Rectal smooth muscle tissue (tissue), 1 donor: ENCODE data around the gene ST6GALNAC2.

ENCODE experiments used
- H3K27ac ChIP-seq: one replicate; pipeline ENCODE4 v1.7.0; 2013; ENCODE audit warnings: low read depth, low read length, inconsistent platforms
- H3K27me3 ChIP-seq: one replicate; pipeline ENCODE4 v1.7.0; 2013; ENCODE audit warnings: low read length; ENCODE audit not compliant: control insufficient read depth, insufficient read depth
- H3K36me3 ChIP-seq: one replicate; pipeline ENCODE4 v1.7.0; 2013; ENCODE audit warnings: low read length; ENCODE audit not compliant: control insufficient read depth, insufficient read depth
- H3K4me1 ChIP-seq: one replicate; pipeline ENCODE4 v1.7.0; 2013; ENCODE audit warnings: low read length; ENCODE audit not compliant: control insufficient read depth, insufficient read depth
- H3K4me3 ChIP-seq: one replicate; pipeline ENCODE4 v1.7.0; 2013; ENCODE audit warnings: low read length
- H3K9ac ChIP-seq: one replicate; pipeline ENCODE4 v1.7.0; 2013; ENCODE audit warnings: low read length

Gene ST6GALNAC2

GRCh38 chr17:76545918-76546555, 39.6 kb downstream of the ST6GALNAC2 start:
- H3K36me3 ChIP-seq = no peaks in the 10 kb centered on the region
- peaks cover 2% of the 10 kb centered on the region for H3K4me1 ChIP-seq
- no peak overlapping the region for H3K27ac ChIP-seq
- no peak overlapping the region for H3K9ac ChIP-seq
- H3K4me3 ChIP-seq = no peak overlapping the region
- H3K27me3 ChIP-seq = no peaks in the 10 kb centered on the region

DNA sequence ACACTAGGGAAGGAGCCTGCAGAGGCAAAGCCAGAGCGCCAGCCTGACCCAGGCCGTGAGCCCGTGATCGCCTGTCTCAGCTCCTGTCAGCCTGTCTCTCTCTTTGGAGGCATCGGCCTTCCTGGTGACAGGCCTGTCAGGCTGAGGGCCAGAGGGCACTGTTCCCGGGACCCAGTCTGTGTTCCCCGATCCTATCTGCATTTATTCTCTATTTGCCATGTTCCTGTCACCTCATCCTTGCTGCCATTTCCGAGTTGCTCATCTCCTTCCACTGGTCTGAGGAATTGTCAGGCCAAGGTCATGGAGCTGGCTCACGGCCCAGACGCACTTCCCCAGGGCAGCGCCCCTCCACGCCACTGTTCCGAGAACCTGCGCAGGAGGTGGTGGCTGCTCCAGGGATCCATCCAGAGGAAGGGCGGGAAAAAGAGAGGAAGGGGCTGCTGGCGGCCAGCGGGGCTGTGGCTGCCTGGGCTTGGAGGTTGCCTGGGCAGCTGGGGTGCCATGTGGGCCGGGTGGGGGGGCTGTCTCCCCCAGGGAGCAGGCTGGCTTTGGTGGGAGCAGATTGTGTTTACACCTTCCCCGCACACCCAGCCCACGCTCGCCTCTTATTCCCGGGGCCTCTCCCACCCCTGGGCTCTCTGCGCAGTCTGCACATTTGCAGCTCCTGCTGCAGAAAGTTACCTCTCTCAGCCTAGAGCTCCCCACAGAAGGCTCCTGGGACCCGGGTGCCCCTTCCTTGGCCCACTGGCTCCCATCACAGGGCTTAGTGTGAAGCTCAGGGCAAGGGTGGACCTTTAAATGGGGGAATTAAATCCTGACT, 40.9 kb downstream of the ST6GALNAC2 start:
- Histone ChIP-seq H3K4me1 (peaks cover 9% of the 10 kb centered on the region), H3K36me3 (no peaks in the 10 kb centered on the region), H3K9ac (no peak overlapping the region), H3K27ac (no peak overlapping the region), H3K27me3 (no peaks in the 10 kb centered on the region), H3K4me3 (no peak overlapping the region)

GRCh38 chr17:76543826-76544545, 41.7 kb downstream of the ST6GALNAC2 start:
- Histone ChIP-seq H3K4me1 (peaks cover 9% of the 10 kb centered on the region), H3K27ac (no peak overlapping the region)

DNA sequence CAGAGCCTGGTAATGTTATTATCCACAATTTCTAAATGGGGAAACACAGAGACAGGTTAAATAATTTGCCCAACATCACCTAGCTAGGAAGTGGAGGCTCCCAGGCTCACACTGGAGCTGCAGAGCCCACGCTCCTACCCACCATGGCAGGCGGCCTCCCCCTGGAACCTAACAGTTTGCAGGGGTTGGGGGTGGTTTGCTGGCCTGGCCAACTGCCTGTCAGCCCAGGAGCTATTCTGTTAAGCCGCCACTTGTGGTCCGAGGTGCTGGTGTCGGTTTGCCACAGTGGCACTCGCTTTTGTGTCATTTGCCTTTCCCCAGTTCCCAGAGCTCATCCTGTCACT, 42.2 kb downstream of the ST6GALNAC2 start:
- Histone ChIP-seq H3K4me3 (no peak overlapping the region), H3K27ac (no peak overlapping the region), H3K9ac (no peak overlapping the region), H3K27me3 (no peaks in the 10 kb centered on the region), H3K36me3 (no peaks in the 10 kb centered on the region), H3K4me1 (peaks cover 9% of the 10 kb centered on the region)

More at GRCh38 chr17:76543826-76544545, 41.7 kb downstream of the ST6GALNAC2 start:
- no peak overlapping the region for H3K9ac ChIP-seq
- no peak overlapping the region for H3K4me3 ChIP-seq
- no peaks in the 10 kb centered on the region for H3K36me3 ChIP-seq
- H3K27me3 ChIP-seq = no peaks in the 10 kb centered on the region

DNA sequence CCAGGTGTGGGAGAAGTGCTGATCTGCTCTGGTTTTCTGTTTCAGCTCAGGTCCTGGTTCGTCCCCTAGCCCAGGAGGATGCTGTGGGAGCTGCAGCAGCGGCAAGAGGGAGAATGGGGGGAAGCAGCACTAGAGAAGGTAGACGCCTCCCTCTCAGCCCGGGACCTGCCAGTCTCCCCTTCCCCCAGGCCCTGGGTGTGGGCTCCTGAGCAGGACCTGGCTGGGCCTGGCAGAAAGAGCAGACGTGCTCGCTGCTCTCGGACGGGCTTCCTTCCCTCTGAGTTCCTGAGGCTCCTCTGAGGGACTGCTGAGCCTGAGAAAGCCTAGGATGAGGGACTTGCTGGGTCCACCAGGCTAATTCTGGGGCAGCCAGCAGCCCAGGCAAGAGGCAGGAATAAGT, 42.7 kb downstream of the ST6GALNAC2 start:
- Histone ChIP-seq H3K4me1 (peaks cover 9% of the 10 kb centered on the region), H3K4me3 (no peak overlapping the region), H3K36me3 (no peaks in the 10 kb centered on the region), H3K9ac (no peak overlapping the region), H3K27ac (no peak overlapping the region), H3K27me3 (no peaks in the 10 kb centered on the region)

GRCh38 chr17:76542566-76542971, 43.1 kb downstream of the ST6GALNAC2 start:
- H3K4me3 ChIP-seq = no peak overlapping the region
- H3K36me3 ChIP-seq = no peaks in the 10 kb centered on the region
- no peaks in the 10 kb centered on the region for H3K27me3 ChIP-seq
- no peak overlapping the region for H3K27ac ChIP-seq
- no peak overlapping the region for H3K9ac ChIP-seq
- peaks cover 9% of the 10 kb centered on the region for H3K4me1 ChIP-seq

- H3K9ac ChIP-seq = no peak overlapping the region
- H3K4me1 ChIP-seq = peaks cover 9% of the 10 kb centered on the region
- peaks cover 3% of the 10 kb centered on the region for H3K27me3 ChIP-seq
These were observed 43.8 kb downstream of the ST6GALNAC2 start for GRCh38 chr17:76541739-76542454.

GRCh38 chr17:76540381-76541300, 45.0 kb downstream of the ST6GALNAC2 start:
- H3K4me1 ChIP-seq = peaks cover 9% of the 10 kb centered on the region
- H3K27me3 ChIP-seq = peaks cover 8% of the 10 kb centered on the region
- no peak overlapping the region for H3K9ac ChIP-seq
- H3K4me3 ChIP-seq = peak overlapping the region; percentile 51
- H3K36me3 ChIP-seq = no peaks in the 10 kb centered on the region
- H3K27ac ChIP-seq = peak overlapping the region; percentile 16

More at GRCh38 chr17:76541739-76542454, 43.8 kb downstream of the ST6GALNAC2 start:
- Histone ChIP-seq H3K27ac (no peak overlapping the region), H3K4me3 (no peak overlapping the region), H3K36me3 (no peaks in the 10 kb centered on the region)

- H3K27me3 ChIP-seq = peaks cover 8% of the 10 kb centered on the region
- H3K9ac ChIP-seq = no peak within 1 kb of the TSS
- H3K4me1 ChIP-seq = peaks cover 9% of the 10 kb centered on the region
- no peaks in the 10 kb centered on the region for H3K36me3 ChIP-seq
- peak within 1 kb of the TSS; percentile 16 for H3K27ac ChIP-seq
- peak within 1 kb of the TSS; percentile 51 for H3K4me3 ChIP-seq
These were observed 45.9 kb downstream of the ST6GALNAC2 start, which contains the start of gene PRCD for GRCh38 chr17:76539631-76540271. Gene PRCD (plus strand): TSS chr17:76540044. CDS start chr17:76540142, 98 bp downstream.

DNA sequence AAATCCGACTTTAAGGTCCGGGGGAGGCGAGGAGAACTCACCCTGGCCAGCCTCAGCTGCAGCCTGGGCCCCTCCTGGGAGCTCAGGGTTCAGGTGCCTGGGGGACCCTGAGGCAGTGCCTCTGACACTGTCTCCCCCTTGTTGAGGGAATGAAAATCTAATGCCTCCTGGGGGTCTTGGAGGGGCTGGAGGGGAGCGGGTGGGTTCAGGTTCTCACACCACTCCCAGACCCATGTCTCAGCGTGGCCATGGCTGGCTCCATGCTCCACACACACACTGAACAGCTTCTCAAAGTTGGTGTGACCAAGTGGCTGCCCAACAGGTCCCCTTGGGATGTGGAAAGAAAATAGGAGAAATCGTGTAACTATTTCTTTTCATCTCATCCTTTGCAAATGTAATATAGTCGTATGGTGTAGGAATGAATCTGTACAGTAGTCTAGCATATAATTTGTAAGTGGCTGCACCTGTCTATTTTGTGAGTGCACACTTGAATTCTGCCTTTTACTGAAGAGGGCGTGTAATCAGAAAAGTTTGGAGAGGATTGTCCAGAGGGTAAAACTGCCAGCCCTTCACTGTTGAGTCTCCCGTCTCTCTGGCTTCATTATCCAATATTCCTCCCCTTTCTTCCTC, 46.6 kb downstream of the ST6GALNAC2 start:
- H3K4me3 ChIP-seq = no peak overlapping the region
- peaks cover 8% of the 10 kb centered on the region for H3K27me3 ChIP-seq
- H3K36me3 ChIP-seq = no peaks in the 10 kb centered on the region
- no peak overlapping the region for H3K27ac ChIP-seq
- H3K4me1 ChIP-seq = peaks cover 9% of the 10 kb centered on the region
- no peak overlapping the region for H3K9ac ChIP-seq
